Suprapubic skin (tissue), 4 donors: ENCODE data around the gene APLF.

ENCODE experiments used
- CTCF ChIP-seq, 2 donors: fragments of 200-600 bp in 1 of 2; fragments of 450-650 bp in 1 of 2; sonication (generic) in 1 of 2; IDR thresholded peaks; one replicate each; pipeline ENCODE4 v1.5.1; 2016 to 2019; ENCODE audit warnings: antibody characterized with exemption in 2 of 2, mild to moderate bottlenecking in 1 of 2, moderate library complexity in 1 of 2
- EP300 ChIP-seq: sonication (generic); formaldehyde crosslinking; IDR thresholded peaks from one replicate; pipeline ENCODE4 v1.6.1; 2017; ENCODE audit warnings: antibody characterized with exemption
- POLR2A ChIP-seq, 2 donors: fragments of 450-650 bp; IDR thresholded peaks; one replicate each; pipeline ENCODE4 v1.6.1; 2017; ENCODE audit warnings: antibody characterized with exemption in 2 of 2, mild to moderate bottlenecking in 2 of 2, moderate library complexity in 2 of 2
- POLR2AphosphoS5 ChIP-seq, 3 donors: sonication (generic); formaldehyde crosslinking; IDR thresholded peaks; one replicate each; pipeline ENCODE4 v1.6.1; 2017; ENCODE audit warnings: antibody characterized with exemption in 3 of 3

- TF ChIP-seq CTCF (IDR thresholded peaks at IDR 0.05) (no peak), EP300 (no peak), POLR2A (IDR thresholded peaks at IDR 0.05) (no peak), POLR2AphosphoS5 (IDR thresholded peaks at IDR 0.05) (no peak)
These were observed 38.6 kb upstream of the APLF start for GRCh38 chr2:68428746-68429145.
